ENCODE results near the gene SLC22A23.

GRCh38 chr6:3394671-3395070 is 62.2 kb downstream of the SLC22A23 start:
- no peak for TF ChIP-seq CTCF (IDR thresholded peaks at IDR 0.05)
- no peak for TF ChIP-seq EP300 (IDR thresholded peaks at IDR 0.05)
